Neural progenitor cell (in vitro differentiated cells): ENCODE measurements around the gene ZNF587.
"Not testable (repeated sequence)": the region's sequence is repeated elsewhere in the genome, so short reads cannot be mapped to it uniquely, and the experiment has no call there.

Experiments
- CTCF ChIP-seq: fragments of 200-600 bp; sonication (generic); IDR thresholded peaks from 2 replicates; pipeline ENCODE4 v1.5.1; 2017; ENCODE audit warnings: antibody characterized with exemption, mild to moderate bottlenecking
- EZH2 ChIP-seq: fragments of 200-600 bp; sonication (generic); IDR thresholded peaks from 2 replicates; pipeline ENCODE4 v1.6.1; 2017; ENCODE audit warnings: antibody characterized with exemption, mild to moderate bottlenecking, moderate library complexity

GRCh38 chr19:57873883-57874799 lies 24.5 kb downstream of the ZNF587 start:
- TF ChIP-seq CTCF, EZH2: not testable (repeated sequence)
